Stimulated activated CD4-positive, alpha-beta T cell treated with anti-CD3 and anti-CD28 coated beads, Interleukin-2, amount 100 ng/mL, for 48 hours (primary cell): ENCODE results near the gene TMEM121.

ENCODE experiments used
- DNase-seq, 2 donors: peaks; one replicate each; pipeline ENCODE4 v3.0.0-alpha.2; 2020

Gene TMEM121

GRCh38 chr14:105487449-105487985 is 38.9 kb upstream of the TMEM121 start:
- DNase-seq: no peak

GRCh38 chr14:105487986-105488777 is 38.2 kb upstream of the TMEM121 start:
- no peak for DNase-seq

DNA sequence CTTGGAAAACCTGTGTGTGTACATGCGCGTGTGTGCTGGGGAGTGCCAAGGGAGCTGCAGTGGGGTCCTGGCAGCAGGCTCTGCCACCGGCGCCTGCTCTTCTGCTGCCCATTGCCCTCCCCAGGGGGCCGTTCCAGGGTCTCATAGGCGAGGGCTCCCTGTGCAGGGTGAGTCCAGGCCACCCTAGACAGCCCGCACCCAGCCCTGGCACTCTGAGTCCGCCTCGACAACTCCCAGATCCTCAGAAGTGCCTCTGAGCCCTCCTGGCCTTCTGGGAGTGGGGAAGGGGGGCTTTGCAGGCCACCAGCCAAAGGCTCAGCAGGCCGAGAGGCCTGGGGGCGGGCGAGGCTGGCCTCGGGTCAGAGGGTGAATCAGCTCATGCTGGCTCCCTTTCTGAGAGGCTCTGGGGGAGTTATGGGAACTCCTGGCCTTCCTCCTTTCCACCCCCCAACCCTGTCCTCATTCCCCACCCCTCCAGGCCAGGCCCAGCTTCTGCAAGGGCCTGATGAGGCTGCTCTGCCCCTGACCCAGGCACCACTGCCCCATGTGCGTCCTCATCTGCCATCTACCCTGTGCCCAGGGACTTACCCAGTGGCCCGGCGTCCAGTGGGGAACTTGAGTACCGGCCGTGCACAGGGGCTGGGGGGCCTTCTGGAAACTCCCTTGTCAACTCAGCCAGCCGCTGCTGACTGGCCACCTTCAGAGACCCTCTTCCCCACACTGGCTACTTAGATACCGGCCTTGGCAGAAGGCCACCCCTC is 37.4 kb upstream of the TMEM121 start:
- no peak for DNase-seq

GRCh38 chr14:105489542-105490266 is 36.7 kb upstream of the TMEM121 start:
- peak; percentile 72 for DNase-seq

DNA sequence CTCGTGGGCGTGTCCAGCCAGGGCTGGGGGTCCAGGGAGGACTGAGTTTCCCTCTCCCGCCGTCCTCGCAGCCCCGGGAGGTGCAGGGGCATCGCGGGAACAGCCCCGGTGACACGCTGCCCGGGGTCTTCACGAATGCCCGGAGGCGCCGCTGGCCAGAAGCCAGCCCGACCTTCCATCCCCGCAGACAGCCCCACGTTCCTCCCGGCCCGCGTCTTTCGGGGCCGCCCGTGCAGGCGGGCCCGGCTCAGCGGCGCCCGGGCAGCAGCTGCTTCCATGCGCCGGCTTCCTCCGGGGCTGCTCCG is 36.2 kb upstream of the TMEM121 start:
- DNase-seq: no peak

DNA sequence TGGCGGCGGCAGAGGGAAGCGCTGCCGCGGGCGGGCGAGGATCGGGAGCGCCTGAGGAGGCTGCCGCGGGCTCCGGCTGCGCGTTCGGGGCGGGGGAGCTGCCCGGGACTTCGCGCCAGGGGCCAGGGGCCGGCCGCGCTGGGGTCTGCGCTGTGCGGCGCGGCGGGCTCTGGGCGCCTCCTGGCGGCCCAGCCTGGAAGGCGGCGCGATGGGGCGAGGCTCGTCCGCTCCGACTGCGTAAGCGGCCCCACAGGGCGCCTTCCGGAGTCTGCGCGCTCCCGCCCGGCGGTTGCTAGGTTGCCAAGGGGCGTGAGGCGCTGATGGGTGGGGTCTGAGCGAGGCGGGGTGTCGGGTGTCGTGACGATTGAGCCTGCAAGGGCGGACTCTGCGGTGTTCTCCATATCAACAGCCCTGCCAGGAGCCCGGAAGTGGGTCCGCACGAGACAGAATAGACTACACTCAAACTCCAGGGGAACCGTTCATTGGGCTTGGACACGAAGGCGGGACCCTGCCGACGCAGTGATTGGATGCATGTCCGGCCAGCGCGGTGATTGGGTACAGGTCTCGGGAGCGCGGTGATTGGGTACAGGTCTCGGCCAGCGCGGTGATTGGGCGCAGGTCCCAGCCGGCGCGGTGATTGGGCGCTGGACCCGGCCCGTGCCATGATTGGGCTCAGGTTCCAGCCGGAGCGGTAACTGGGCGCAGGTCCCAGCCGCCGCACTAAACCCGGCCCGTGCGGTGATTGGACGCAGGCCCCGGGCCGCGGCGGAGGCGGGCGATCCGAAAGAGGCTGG is 35.6 kb upstream of the TMEM121 start, which contains the start of gene TEDC1:
TEDC1 (plus strand) TSS at position 675 of the 794 bp plus-strand sequence. CDS start 130 bp downstream, outside the sequence.
- DNase-seq: peak; percentile 95 to 97

DNA sequence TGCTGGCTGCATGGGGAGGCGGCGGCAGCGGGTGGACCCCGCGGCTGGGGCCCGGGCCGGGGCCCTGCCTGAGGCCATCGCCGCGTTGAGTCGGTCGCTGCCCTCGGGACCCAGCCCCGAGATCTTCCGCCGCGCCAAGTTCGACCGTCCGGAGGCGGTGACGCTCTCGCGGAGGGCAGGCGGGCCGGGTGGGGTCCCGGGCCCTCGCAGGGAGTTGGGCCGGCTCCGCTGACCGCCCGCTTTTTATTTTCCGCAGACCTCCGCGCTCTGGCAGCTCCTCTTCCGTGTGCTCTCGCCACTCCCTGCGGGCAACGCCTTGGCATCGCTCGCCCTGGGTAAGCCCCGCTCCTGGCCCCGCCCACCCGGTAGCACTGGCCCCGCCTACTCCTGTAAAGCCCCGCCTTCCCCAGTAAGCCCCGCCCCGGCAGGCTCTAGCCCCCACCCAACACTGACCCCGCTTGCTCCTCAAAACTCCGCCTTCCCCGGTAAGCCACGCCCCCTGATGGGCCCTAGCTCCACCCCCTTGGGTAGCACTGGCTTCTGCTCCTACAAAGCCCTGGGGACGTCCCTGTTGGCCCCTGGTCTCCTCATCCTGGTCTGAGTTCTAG is 34.9 kb upstream of the TMEM121 start:
- DNase-seq: peak; percentile 94 to 96

- DNase-seq: no peak
Measured at GRCh38 chr14:105492031-105492970, 34.1 kb upstream of the TMEM121 start.

DNA sequence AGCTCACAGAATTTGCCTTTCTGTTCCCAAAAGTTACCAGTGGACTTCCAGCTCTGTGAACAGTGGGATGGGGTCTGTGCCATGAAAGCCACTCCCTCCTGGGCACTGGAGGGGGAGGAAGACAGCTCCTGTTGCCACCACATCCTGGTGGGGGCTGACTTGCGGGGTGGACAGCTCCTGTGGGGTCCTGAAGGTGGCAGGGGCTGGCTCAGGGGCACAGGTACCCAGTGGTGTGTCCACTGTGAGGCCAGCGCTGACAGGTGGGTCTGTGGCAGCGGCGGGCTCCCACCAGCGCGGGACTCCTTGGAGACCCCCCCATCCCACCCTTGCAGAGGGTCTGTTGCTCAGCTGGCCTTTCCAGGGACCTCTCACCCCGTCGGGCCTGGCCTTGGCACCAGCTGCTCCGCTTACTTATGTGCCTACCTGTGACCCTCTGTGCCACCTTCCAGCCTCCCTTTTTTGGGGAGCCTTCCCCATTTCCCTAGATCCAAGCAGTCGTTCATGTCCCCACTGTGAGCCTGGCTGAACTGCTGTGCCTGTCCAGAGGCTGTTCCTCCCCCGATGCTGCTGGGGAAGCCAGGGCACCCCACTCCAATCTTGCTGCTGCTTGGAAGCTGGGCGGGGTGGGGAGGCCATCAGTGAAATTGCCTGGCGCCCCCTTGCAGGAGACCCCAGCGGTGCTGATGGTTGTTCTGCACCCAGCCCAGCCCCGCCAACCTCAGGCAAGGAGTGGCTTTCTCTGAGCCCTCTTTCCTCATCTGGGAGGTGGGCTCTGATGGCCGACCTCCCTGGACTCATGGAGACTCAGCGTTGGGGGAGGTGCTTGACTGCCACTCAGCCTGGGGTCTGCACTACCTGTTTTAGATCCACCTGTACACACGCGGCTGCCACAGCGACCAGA is 33.2 kb upstream of the TMEM121 start:
- no peak for DNase-seq

- no peak for DNase-seq
Measured at GRCh38 chr14:105493921-105494605, 32.3 kb upstream of the TMEM121 start.

DNA sequence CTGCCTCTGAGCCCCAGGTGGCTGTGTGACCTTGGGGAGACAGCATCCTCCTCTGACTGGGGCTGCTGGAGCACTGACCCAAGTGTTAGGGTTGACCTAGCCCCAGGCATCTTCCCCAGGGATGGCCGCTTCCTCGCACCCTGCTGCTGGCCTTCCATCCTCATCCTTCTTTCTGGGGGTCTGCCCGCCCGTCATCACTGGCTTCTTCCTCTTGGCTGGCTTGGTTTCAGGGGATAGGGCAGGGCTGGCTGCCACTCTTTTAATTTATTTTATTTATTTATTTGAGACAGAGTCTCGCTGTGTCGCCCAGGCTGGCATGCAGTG is 31.8 kb upstream of the TMEM121 start:
- DNase-seq: no peak

DNA sequence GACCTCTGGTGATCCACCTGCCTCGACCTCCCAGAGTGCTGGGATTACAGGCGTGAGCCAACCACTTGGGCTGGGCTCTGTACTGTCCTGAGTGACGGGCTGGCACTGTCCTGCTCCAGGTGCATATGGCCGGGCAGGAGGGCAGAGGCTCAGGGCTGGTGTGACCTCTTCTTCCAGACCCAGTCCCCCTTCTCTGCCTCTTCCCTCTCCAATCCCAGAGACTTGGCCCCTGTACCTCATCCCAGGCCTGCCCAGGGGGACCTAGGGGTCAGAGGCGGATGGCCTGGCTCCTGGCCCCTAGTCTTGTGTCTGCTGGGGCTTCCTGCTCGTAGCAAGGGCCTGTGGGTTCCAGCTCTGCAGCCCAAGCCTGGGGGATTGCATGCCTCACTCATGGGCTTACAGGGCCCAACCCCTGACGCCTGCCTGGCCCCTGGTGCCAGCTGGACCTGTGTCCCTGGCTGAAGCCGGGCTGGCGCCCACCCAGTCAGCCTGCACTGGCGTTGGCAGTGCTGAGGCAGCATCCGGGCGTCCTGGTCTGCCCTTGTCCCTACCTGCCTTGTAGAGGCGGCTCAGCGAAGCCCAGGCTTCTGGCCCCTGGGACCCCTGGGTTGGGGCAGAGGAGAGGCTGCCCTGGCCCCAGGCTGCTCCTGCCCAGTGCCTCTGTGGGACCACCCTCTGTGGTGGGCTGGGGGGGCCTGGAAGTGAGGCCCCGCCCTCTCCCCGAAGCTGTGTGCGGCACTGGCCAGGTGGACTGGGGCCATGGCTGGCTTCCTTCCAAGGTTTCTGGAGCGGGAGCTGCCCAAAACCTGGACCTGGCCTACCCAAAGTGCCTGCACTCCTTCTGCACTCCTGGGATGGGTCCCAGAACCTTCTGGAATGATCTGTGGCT is 31.0 kb upstream of the TMEM121 start:
- no peak for DNase-seq

- DNase-seq: no peak
Measured at GRCh38 chr14:105495990-105496830, 30.2 kb upstream of the TMEM121 start.

DNA sequence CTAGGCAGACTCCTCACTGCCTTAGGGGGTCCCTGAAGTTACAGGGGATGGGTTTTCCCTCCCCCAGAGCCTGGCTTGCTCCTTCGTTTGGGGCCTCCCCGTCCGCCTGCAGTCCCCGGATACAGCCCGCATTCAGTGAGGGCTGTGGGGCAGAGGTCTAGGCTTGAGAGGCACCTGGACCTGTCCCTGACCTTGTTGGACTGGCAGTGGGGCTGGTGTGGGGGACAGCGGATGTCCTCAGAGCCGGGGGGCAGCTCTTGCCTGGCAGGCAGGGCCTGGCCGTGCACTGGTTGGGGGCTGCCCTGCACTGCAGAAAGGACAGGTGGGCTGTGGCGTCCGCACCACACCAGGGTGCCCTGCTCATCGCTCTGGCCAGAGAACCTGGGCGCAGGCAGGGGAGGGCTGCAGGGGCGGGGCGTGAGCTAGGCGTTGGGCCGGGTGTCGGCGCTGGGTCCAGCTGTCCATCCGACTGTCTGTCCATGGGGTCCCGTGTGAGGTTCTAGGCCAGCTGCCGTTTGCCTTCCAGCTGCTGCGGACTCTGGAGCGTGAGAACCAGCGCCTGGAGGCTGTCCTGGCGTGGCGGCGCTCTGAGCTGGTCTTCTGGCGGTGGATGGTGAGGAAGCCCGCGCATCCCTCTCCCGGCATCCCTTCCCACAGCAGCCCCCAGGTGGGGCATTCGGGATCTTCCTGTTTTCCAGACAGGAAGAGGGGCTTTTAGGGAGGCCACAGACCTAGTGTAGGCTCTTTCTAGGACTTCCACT is 29.4 kb upstream of the TMEM121 start:
- no peak for DNase-seq

GRCh38 chr14:105497671-105498429 is 28.5 kb upstream of the TMEM121 start:
- no peak for DNase-seq
